Cortex of kidney (tissue), 1 donor: ENCODE data around the gene CLTA.
"Not testable (repeated sequence)": the region's sequence is repeated elsewhere in the genome, so short reads cannot be mapped to it uniquely, and the experiment has no call there.

Experiments used
- DNase-seq: peaks from one replicate; lab custom pipeline; 2025; lab: John Stamatoyannopoulos, UW

The CLTA gene

GRCh38 chr9:36247356-36247755 lies 56.6 kb downstream of the CLTA start:
- no peak for DNase-seq

DNA sequence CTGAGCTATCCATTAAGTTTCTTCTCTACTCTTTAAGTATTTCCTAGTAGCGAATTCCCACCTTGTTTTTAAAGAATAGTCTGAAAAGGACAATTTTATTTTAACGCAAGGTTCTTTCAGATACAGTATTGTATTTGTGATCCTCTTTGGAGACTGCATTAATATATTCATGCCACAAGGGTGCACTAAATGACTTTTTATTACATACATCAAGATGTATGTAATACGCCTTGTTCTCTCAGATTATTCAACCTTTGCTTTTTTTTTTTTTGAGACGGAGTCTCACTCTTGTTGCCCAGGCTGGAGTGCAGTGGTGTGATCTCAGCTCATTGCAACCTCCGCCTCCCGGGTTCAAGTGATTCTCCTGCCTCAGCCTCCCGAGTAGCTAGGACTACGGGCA lies 57.3 kb downstream of the CLTA start:
- DNase-seq = not testable (repeated sequence)

- DNase-seq = no peak
These were observed 58.5 kb downstream of the CLTA start for GRCh38 chr9:36249189-36249588.

GRCh38 chr9:36250079-36250478 lies 59.4 kb downstream of the CLTA start:
- no peak for DNase-seq

DNA sequence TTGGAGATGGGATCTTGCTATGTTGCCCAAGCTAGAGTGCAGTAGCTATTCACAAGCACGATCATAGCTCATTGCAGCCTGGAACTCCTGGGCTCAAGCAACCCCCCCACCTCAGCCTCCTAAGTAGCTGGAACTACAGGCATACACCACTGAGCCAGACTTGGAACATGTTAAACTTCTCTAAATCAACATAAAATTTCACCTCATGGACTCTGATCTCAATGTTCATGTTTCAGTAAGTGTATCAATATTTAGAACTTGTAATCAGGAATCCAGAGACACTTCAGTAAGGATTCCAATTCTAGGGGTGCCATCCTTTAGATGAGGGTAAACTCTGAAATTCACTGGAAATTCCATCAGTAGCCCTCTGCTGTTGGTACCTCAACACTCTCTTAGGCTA lies 60.7 kb downstream of the CLTA start:
- no peak for DNase-seq

DNA sequence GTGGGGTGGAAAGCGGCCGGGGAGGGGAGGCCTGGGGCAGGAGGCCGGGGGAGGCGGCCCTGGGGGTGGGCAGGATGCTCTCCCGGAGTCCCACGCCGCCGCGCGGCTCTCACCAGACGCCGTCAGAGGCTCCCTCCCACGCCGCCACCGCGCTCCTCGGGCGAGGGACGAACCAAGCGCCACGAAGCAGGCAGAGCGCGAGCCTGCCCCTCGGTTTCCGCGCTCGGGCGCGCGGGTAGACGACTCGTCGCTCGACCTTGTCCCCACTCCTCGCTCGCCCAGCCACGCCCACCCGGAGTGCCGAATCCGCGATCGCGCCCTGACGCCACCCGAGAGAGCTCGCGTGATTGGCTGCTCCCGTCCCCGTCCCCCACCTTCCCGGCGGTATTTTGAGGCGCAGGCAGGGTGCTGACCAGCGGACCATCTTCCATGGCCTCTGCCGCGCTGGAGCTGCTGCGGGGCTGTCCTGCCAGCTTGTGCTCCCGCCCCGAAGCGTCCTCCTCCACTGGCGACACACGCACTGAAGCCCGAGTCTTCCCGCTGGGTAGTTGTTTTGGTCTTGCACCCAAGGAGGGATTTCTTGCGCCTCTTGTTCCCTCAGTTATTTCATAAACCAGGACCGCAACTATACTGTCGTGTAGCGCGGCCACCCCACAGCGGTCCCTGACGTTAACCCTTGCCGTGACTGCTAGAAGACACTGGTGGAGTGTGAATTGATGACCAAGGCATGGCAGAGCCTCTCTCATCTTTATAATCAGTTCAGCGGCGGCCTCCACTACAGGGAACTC lies 67.7 kb downstream of the CLTA start, which contains the start of gene GNE:
TSS of gene GNE (minus strand) at position 241 of the 788 bp plus-strand sequence. CDS start 9,093 bp downstream, outside the sequence.
- peak; percentile 43 for DNase-seq

DNA sequence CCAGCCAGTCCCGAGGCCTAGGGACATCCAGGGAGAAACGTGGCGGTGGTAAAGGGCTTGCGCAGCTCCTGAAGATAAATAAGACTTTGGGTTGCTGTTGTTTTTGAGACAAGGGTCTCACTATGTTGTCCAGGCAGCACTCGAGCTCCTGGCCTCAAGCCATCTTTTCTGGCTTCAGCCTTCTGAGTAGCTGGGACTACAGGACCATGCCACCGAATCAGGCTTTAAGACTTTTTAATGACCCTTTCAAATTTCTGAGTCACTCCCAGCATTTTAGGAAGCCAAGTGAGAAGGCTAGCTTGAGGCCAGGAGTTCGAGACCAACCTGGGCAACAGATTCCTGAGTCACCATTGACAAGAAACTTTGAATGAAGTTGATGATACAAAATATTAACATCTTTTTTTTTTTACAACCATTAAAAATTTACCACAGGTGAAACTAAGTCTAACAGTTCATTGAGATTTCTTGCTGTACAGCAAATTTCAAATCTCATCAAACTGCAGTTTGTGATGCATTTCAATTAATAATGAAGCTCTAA lies 68.3 kb downstream of the CLTA start:
- no peak for DNase-seq
